Measurements from ENCODE around the gene GRK3.
"Not testable (repeated sequence)": the region's sequence is repeated elsewhere in the genome, so short reads cannot be mapped to it uniquely, and the experiment has no call there.

The GRK3 gene

GRCh38 chr22:25572708-25573171 is 8.3 kb downstream of the GRK3 start:
- no peak for DNase-seq (ENCODE audit: low spot score)

GRCh38 chr22:25573841-25574240 is 9.4 kb downstream of the GRK3 start:
- DNase-seq (ENCODE audit: low spot score), result no peak

GRCh38 chr22:25574736-25575135 is 10.3 kb downstream of the GRK3 start:
- DNase-seq (ENCODE audit: low spot score), result no peak

DNA sequence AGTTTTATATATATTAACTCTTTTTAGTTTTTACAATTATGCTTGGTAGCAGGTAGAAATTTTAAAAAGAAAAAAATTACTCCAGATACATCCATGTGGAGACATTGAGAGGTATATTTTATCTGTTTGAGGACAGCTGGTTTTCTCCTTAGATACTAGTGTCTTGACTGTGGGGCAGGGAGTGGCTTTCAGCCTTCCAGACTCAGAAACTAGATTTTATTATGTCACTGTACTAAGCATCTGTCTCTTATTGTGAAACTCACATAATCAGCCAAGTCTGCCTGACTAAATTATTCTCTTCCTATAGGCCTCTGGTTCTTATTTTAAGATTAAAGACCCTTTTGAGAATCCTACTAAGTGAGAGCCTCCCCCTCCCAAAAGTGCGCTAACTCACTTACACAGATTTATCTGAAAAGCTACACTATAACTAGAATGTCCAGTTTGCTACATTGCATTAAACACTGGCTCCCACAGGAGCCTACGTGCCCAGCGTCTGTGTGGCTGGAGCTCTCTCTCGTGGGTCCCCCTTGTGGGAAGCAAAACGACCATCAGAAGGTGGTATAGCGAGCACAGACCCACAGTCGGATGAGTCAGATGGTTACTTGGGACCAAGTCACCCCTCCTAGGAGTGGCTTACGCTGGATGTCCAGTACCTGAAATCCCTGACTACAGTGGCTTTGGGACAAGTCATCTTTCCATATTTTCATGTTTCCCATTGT is 11.4 kb downstream of the GRK3 start:
- not testable (repeated sequence) for DNase-seq (ENCODE audit: low spot score)

DNA sequence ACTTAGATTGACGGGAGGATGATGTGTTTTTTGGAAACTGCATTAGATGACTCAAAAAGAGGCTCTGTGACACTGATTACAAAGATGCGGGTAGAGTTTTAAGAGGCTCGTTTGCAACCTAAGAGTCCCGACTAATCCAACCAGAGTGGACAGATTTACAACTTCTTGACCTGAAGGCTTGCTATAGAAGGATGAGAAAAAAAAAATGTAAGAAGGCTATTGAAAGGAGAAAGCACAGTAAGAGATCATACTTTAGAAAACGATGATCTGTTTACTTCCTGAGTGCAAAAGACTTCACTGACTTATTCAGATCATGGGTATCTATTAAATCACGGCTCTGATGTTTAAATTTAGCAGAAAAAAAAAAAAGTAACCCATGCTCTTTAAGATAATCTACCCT is 17.0 kb downstream of the GRK3 start:
- not testable (repeated sequence) for DNase-seq (ENCODE audit: low spot score)

DNA sequence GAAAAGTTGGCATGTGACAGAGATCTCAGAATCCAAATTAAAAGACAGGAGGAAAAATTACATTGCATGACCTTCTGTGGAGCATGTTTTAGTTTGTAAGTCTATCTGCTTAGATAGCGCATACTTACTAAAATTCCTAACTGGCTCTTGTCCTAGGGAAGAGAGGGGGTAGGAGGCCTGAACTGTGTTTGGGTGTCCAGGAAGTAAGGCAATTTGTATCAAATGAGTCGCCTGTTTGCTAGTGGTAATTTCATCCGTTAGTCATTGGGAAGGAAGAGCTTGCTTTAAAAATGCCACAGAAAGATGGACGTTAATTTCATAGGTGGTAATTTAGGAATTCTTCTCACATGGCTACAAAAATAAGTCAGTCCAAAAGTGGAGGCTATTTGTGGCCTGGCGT is 18.5 kb downstream of the GRK3 start:
- DNase-seq (ENCODE audit: low spot score), result no peak

DNA sequence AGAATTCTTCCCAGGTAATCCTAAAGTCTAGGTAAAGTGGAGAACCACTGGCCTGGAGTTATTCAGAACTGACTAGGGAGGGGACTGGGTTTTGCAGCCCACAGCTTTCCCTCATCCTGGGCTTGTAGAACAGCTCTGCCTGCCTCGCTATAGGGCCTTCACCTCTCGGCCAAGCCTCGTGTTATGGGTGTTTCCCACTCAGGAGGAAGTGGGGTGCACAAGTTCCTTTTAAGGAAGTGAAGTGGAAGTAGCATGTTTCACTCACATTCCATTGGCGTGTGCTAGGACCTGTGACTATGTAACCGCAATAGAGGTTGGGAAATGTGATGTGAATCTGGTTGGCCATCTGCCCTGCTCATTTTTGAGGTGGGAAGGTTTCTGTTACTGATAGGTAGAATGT is 20.5 kb downstream of the GRK3 start:
- DNase-seq (ENCODE audit: low spot score), result not testable (repeated sequence)

DNA sequence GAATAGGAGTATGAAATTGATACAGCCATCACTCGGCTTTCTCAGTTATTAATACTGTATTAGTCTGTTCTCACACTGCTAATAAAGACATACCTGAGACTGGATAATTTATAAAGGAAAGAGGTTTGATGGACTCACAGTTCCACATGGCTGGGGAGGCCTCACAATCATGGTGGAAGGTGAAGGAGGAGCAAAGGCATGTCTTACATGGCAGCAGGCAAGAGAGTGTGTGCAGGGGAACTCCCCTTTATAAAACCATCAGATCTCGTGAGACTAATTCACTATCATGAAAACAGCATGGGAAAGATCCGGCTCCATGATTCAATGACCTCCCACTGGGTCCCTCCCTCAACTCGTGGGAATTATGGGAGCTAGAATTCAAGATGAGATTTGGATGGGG is 25.2 kb downstream of the GRK3 start:
- not testable (repeated sequence) for DNase-seq (ENCODE audit: low spot score)

DNA sequence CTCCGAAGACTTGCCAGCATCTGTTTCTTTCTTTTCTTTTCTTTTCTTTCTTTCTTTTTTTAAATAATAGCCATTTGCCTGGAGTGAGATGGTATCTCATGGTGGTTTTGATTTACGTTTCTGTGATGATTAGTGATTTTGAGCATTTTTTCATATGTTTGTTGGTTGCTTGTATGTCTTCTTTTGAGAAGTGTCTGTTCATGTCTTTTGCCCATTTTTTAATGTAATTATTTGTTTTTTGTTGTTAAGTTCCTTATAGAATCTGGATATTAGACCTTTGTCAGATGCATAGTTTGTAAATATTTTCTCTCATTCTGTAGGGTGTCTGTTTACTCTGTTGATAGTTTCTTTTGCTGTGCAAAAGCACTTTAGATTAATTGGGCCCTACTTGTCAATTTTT is 28.8 kb downstream of the GRK3 start:
- not testable (repeated sequence) for DNase-seq (ENCODE audit: low spot score)

GRCh38 chr22:25598609-25599008 is 34.1 kb downstream of the GRK3 start:
- no peak for DNase-seq (ENCODE audit: low spot score)

DNA sequence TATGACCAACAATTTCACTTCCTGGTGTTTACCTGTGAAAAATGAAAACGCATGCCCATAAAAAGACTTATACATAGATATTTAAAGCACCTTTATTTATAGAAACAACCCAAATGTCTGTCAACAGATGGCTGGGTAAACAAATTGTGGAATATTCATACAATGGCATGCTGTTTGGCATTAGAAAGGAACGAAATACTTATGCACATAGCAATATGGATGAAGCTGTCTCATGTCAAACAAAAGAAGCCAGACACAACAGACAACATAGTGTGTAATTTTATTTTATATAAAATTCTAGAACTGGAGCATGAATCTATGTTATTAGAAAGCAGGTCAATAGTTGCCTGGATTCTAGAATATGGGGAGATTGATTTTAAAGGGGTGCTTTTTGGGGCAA is 38.0 kb downstream of the GRK3 start:
- no peak for DNase-seq (ENCODE audit: low spot score)

DNA sequence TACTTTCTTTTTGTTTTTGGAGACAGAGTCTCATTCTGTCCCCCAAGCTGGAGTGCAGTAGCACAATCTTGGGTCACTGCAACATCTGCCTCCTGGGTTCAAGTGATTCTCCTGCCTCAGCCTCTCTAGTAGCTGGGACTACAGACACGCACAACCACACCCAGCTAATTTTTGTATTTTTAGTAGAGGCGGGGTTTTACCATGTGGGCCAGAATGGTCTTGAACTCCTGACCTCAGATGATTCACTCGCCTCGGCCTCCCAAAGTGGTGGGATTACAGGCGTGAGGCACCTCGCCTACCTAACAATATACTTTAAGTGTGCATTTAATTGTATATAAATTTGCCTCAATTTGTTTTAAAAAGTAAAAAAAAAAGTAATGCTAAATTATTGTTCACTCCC is 38.4 kb downstream of the GRK3 start:
- DNase-seq (ENCODE audit: low spot score), result no peak

- DNase-seq (ENCODE audit: low spot score), result not testable (repeated sequence)
Measured at GRCh38 chr22:25605146-25605545, 40.7 kb downstream of the GRK3 start.

DNA sequence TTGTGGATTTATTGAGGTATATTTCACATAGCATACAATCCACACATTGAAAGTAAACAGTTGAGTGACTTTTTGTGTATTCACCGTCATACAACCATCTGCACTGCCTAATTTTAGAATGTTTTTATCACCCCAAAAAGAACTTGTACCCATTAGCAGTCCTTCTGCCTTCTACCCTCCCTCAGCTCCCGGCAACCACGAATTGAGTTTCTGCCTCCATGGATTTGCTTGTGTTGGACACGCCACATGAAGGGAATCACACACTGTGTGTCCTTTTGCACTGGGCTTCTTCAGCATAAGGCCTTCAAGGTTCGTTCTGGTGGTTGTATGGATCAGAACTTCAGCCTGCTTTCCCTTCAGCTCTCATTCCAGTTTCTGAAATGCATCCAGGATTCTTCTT is 41.1 kb downstream of the GRK3 start:
- DNase-seq (ENCODE audit: low spot score), result not testable (repeated sequence)

- DNase-seq (ENCODE audit: low spot score), result not testable (repeated sequence)
Measured at GRCh38 chr22:25611284-25611683, 46.8 kb downstream of the GRK3 start.

DNA sequence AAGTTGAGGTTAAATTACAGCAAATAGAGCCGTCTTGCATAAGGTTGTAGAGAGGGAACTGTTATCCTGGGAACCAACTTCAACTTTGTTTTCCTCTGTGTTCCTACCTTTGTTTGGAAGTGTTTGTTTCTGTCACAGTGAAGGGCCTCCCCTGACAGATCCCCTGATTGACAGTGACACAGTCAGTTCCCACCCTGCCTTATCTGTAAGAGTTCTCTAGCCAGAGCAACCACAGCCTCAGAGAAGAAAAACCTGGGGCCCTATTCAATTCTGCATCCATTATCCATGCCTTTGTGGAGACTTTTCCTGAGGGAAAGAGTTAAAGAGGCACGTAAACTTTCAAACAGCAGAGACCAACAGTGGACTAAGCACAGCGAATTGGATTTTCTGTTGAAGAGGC is 48.7 kb downstream of the GRK3 start:
- DNase-seq (ENCODE audit: low spot score), result not testable (repeated sequence)

DNA sequence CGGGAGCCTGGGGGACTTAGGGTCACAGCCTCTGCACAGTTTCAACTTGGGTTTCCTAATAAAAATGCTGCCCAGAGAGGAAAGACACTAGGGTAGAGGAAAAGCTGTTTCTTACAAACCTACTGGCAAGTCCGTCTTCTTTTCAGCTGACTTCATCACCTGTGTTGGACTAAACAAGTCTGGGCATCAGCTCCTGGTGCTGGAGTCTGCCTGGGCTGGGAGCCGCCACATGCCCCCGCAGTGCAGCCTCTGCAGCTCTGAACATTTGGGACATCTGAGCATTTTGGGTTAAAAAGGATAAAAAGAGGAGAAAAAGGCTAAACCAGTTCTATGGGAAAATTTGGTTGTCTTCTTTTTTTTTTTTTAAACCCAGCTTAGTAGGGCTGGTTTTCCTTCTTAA is 49.1 kb downstream of the GRK3 start:
- DNase-seq (ENCODE audit: low spot score), result not testable (repeated sequence)

DNA sequence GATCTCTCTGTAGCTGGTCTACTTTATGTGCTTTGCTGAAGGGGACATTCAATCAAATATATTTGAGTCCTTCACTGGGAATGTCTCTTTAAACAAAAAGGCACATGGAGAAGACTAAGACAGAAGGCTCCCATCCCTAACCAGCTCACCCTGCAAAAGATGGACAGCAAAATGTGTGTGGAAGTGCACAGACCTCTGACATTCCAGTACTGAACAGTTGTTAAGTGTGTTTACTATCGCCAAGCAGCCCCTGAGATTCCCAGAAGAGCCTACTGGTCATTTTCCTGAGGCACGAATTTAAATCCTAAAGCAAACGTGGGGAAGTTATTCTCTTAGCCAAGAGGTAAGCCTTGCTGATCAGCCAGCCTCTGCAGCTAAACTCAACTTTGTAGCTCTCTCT is 50.3 kb downstream of the GRK3 start:
- DNase-seq (ENCODE audit: low spot score), result not testable (repeated sequence)

GRCh38 chr22:25621986-25622385 is 57.5 kb downstream of the GRK3 start:
- DNase-seq (ENCODE audit: low spot score), result no peak

- no peak for DNase-seq (ENCODE audit: low spot score)
Measured at GRCh38 chr22:25623310-25623734, 58.8 kb downstream of the GRK3 start.

GRCh38 chr22:25623851-25624250 is 59.4 kb downstream of the GRK3 start:
- no peak for DNase-seq (ENCODE audit: low spot score)

GRCh38 chr22:25624476-25624875 is 60.0 kb downstream of the GRK3 start:
- DNase-seq (ENCODE audit: low spot score), result no peak

DNA sequence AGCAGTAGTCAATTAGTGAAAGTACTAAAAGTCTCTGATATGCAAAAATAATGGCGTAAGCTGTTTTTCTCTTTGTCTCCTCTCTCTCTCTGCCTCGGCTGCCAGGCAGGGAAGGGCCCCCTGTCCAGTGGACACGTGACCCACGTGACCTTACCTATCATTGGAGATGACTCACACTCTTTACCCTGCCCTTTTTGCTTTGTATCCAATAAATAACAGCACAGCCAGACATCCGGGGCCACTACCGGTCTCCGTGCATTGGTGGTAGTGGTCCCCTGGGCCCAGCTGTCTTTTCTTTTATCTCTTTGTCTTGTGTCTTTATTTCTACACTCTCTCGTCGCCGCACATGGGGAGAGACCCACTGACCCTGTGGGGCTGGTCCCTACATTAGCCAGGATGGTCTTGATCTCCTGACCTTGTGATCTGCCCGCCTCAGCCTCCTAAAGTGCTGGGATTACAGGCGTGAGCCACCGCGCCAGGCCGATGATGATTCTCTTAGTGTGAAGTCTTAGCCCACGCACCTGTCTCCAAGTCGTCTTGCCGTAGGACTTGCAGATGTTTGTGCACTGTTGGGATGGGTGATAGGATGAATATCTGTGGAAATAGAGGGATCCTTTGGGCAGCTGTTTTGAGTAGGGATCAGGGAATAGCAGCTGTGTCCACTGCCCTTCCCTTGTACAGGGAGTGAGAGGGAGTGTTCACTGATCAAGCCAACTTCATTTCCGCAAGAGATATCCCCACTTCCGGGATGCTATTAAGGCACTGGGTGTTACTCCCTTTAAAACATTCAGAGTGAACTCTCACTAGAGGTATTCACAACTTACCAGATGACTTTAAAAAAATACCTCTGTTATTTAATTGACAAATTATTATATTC is 61.5 kb downstream of the GRK3 start:
- not testable (repeated sequence) for DNase-seq (ENCODE audit: low spot score)

All from hematopoietic multipotent progenitor cell treated with erythropoietin and hydrocortisone succinate and interleukin-3 and kit ligand, for 15 days (in vitro differentiated cells).